ENCODE data around the gene DCLK2.

DNA sequence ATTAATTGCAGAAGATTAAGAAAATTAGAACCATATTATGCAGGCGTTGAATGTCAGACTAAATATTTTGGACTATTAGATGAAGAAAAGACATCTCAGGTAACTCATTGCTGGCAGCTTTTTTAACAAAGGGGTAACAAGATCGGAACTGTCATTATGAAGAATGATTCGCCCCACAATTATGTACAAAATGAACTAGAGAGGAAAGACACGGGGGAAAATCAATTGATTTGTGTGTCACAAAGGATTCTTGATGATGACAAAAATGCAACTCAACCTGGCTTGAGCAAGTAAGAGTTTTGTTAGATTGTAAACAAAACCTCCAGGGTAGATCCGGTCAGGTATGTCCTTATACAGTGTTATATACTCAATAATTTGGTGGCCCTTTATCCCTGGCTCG, 12.5 kb upstream of the DCLK2 start:
- TF ChIP-seq GATA2 (IDR thresholded peaks at IDR 0.05; ENCODE audit: low read depth, low read length) = no peak
- no peak for TF ChIP-seq GATA3 (IDR thresholded peaks at IDR 0.05; ENCODE audit: low read depth, low read length)
